ENCODE measurements around the gene AGXT2.

AGXT2 gene, protein sequence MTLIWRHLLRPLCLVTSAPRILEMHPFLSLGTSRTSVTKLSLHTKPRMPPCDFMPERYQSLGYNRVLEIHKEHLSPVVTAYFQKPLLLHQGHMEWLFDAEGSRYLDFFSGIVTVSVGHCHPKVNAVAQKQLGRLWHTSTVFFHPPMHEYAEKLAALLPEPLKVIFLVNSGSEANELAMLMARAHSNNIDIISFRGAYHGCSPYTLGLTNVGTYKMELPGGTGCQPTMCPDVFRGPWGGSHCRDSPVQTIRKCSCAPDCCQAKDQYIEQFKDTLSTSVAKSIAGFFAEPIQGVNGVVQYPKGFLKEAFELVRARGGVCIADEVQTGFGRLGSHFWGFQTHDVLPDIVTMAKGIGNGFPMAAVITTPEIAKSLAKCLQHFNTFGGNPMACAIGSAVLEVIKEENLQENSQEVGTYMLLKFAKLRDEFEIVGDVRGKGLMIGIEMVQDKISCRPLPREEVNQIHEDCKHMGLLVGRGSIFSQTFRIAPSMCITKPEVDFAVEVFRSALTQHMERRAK

DNA sequence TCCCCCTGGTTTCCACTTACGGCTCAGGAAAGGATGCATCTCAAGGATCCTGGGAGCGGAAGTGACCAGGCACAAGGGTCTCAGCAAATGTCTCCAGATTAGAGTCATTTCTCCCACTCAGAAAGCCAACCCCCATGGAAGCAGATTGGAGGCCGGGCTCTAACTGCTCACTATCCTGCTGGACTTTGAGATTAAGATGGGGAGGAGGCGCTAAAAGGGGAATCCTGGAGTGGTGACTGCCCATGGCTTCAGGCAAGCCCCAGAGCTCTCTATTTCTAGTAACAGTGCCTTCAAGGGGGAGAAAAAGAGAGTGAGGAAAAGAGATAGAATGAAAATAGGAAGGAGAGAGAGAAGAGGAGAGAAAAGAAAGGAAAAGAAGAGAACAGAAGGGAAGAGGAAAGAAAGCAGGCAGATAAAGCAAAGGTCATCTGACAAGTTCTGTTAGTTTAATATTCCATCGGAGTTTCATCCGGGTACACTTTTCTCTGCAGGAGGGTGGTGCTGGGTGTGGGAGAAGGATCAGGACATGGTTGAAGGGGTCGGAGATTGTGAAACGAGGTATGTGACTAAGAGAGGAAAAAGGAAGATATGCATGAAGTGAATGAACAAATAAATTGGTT is at the start of gene AGXT2:
AGXT2 (minus strand) TSS at position 165 of the 620 bp plus-strand sequence; CDS start at position 108, 57 bp downstream.
- H2AFZ ChIP-seq (ENCODE audit: low read depth, low read length) = no peak within 1 kb of the TSS
- no peaks in the 10 kb centered on the region for H3K79me2 ChIP-seq (ENCODE audit: insufficient read depth, low read length)
- ATAC-seq (ENCODE audit: insufficient read depth, low read depth) (no peak), DNase-seq (no peak)
- H3K9me3 ChIP-seq (ENCODE audit: insufficient read depth, low read length, severe bottlenecking) = no peaks in the 10 kb centered on the region
- no peak within 1 kb of the TSS for H3K4me2 ChIP-seq (ENCODE audit: insufficient read depth, low read length)
- H4K20me1 ChIP-seq (ENCODE audit: insufficient read depth, low read length) = no peaks in the 10 kb centered on the region
- no peak within 1 kb of the TSS for H3K4me3 ChIP-seq (ENCODE audit: low read depth in 1 of 2, low read length in 2 of 2)
- H3K4me1 ChIP-seq (ENCODE audit: insufficient read depth, low read length) = no peaks in the 10 kb centered on the region
- H3K9ac ChIP-seq (ENCODE audit: low read depth, low read length) = no peak within 1 kb of the TSS
- H3K36me3 ChIP-seq (ENCODE audit: insufficient read depth, low read length) = no peaks in the 10 kb centered on the region
- TF ChIP-seq, protein P1, sequence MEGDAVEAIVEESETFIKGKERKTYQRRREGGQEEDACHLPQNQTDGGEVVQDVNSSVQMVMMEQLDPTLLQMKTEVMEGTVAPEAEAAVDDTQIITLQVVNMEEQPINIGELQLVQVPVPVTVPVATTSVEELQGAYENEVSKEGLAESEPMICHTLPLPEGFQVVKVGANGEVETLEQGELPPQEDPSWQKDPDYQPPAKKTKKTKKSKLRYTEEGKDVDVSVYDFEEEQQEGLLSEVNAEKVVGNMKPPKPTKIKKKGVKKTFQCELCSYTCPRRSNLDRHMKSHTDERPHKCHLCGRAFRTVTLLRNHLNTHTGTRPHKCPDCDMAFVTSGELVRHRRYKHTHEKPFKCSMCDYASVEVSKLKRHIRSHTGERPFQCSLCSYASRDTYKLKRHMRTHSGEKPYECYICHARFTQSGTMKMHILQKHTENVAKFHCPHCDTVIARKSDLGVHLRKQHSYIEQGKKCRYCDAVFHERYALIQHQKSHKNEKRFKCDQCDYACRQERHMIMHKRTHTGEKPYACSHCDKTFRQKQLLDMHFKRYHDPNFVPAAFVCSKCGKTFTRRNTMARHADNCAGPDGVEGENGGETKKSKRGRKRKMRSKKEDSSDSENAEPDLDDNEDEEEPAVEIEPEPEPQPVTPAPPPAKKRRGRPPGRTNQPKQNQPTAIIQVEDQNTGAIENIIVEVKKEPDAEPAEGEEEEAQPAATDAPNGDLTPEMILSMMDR (IDR thresholded peaks at IDR 0.05; ENCODE audit: borderline replicate concordance, extremely low read depth, low read length, poor library complexity, severe bottlenecking) = no peak
- TF ChIP-seq EZH2 (IDR thresholded peaks at IDR 0.05; ENCODE audit: borderline replicate concordance, low read depth, low read length, severe bottlenecking) = no peak
- no peaks in the 10 kb centered on the region for H3K27me3 ChIP-seq (ENCODE audit: insufficient read depth, low read length, poor library complexity)
- no peak within 1 kb of the TSS for H3K27ac ChIP-seq (ENCODE audit: low read length)

DNA sequence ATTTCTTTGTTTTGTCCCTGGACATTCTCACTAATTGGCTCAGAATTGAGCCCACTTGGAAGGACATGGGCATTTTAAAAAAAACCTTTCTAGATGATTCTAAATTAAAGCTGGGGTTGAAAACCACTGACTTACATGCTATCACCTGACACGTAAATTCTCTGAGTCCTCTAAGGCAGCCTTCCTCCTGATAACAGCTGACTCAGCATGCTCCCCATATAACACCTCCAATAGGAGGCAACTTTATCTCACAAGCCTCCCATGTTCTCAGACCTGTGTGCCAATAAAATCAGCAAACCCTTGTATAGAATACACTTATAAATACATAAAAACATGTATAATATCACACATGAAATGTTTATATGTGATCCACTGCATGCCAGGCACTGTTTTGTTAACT is 49.2 kb upstream of the AGXT2 start:
- H3K9ac ChIP-seq (ENCODE audit: low read depth, low read length) = no peak overlapping the region
- no peaks in the 10 kb centered on the region for H3K27me3 ChIP-seq (ENCODE audit: insufficient read depth, low read length, poor library complexity)
- no peaks in the 10 kb centered on the region for H3K9me3 ChIP-seq (ENCODE audit: insufficient read depth, low read length, severe bottlenecking)
- H3K4me2 ChIP-seq (ENCODE audit: insufficient read depth, low read length) = no peak overlapping the region
- ATAC-seq (ENCODE audit: insufficient read depth, low read depth) (no peak), DNase-seq (no peak)
- H3K4me1 ChIP-seq (ENCODE audit: insufficient read depth, low read length) = no peaks in the 10 kb centered on the region
- no peaks in the 10 kb centered on the region for H3K36me3 ChIP-seq (ENCODE audit: insufficient read depth, low read length)
- no peak for TF ChIP-seq EZH2 (IDR thresholded peaks at IDR 0.05; ENCODE audit: borderline replicate concordance, low read depth, low read length, severe bottlenecking)
- TF ChIP-seq, protein P1 (IDR thresholded peaks at IDR 0.05; ENCODE audit: borderline replicate concordance, extremely low read depth, low read length, poor library complexity, severe bottlenecking) = no peak
- no peak overlapping the region for H2AFZ ChIP-seq (ENCODE audit: low read depth, low read length)
- H3K27ac ChIP-seq (ENCODE audit: low read length) = no peak overlapping the region
- no peak overlapping the region for H3K4me3 ChIP-seq (ENCODE audit: low read depth in 1 of 2, low read length in 2 of 2)
- no peaks in the 10 kb centered on the region for H4K20me1 ChIP-seq (ENCODE audit: insufficient read depth, low read length)
- no peaks in the 10 kb centered on the region for H3K79me2 ChIP-seq (ENCODE audit: insufficient read depth, low read length)

DNA sequence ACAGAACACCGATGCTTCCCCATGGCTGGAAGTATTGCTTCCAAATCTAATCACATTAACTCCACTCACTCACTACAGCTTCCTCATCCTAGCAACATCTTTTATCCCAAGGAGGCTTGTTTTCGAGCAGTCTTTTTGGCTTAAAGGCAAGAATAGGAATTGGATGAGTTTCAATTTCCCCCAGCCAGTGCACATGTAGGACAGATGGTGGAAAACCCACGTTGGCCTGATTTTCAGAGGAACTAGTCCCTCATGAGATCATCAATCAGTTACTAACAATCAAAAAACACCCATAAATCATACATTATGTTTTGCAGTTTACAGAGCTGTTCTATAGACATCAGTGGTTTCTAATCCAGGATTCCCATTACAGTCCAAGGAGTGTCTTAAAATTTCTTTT is 48.5 kb upstream of the AGXT2 start:
- Histone ChIP-seq H3K27ac (ENCODE audit: low read length) (no peak overlapping the region), H3K4me2 (ENCODE audit: insufficient read depth, low read length) (no peak overlapping the region), H3K4me3 (ENCODE audit: low read depth in 1 of 2, low read length in 2 of 2) (no peak overlapping the region), H3K27me3 (ENCODE audit: insufficient read depth, low read length, poor library complexity) (no peaks in the 10 kb centered on the region), H3K36me3 (ENCODE audit: insufficient read depth, low read length) (no peaks in the 10 kb centered on the region), H2AFZ (ENCODE audit: low read depth, low read length) (no peak overlapping the region), H3K4me1 (ENCODE audit: insufficient read depth, low read length) (no peaks in the 10 kb centered on the region), H3K79me2 (ENCODE audit: insufficient read depth, low read length) (no peaks in the 10 kb centered on the region), H4K20me1 (ENCODE audit: insufficient read depth, low read length) (no peaks in the 10 kb centered on the region), H3K9me3 (ENCODE audit: insufficient read depth, low read length, severe bottlenecking) (no peaks in the 10 kb centered on the region), H3K9ac (ENCODE audit: low read depth, low read length) (no peak overlapping the region)
- ATAC-seq (ENCODE audit: insufficient read depth, low read depth) (no peak), DNase-seq (no peak)
- no peak for TF ChIP-seq EZH2 (IDR thresholded peaks at IDR 0.05; ENCODE audit: borderline replicate concordance, low read depth, low read length, severe bottlenecking)
- TF ChIP-seq, protein P1 (IDR thresholded peaks at IDR 0.05; ENCODE audit: borderline replicate concordance, extremely low read depth, low read length, poor library complexity, severe bottlenecking) = no peak

Data from DND-41 (cell line).